ENCODE results near the gene SPATA46.

SPATA46 gene

GRCh38 chr1:162386292-162387225, 9.9 kb upstream of the SPATA46 start:
- H3K9me3 ChIP-seq (ENCODE audit: control insufficient read depth, insufficient read depth, low read length): no peaks in the 10 kb centered on the region
- H3K36me3 ChIP-seq (ENCODE audit: insufficient read depth, low read length): no peaks in the 10 kb centered on the region
- no peak overlapping the region for H3K9ac ChIP-seq (ENCODE audit: low read depth, low read length)
- peaks cover 6% of the 10 kb centered on the region for H3K4me1 ChIP-seq (ENCODE audit: insufficient read depth, low read length)

GRCh38 chr1:162385702-162386101, 9.0 kb upstream of the SPATA46 start:
- Histone ChIP-seq H3K36me3 (ENCODE audit: insufficient read depth, low read length) (no peaks in the 10 kb centered on the region), H3K9me3 (ENCODE audit: control insufficient read depth, insufficient read depth, low read length) (no peaks in the 10 kb centered on the region), H3K4me1 (ENCODE audit: insufficient read depth, low read length) (peaks cover 6% of the 10 kb centered on the region; the same call in 1 of the 2 replicates), H3K9ac (ENCODE audit: low read depth, low read length) (no peak overlapping the region)

- Histone ChIP-seq H3K4me1 (ENCODE audit: insufficient read depth, low read length) (peaks cover 6% of the 10 kb centered on the region; the same call in 1 of the 2 replicates), H3K9me3 (ENCODE audit: control insufficient read depth, insufficient read depth, low read length) (no peaks in the 10 kb centered on the region), H3K9ac (ENCODE audit: low read depth, low read length) (no peak overlapping the region), H3K36me3 (ENCODE audit: insufficient read depth, low read length) (no peaks in the 10 kb centered on the region)
These were observed 8.6 kb upstream of the SPATA46 start for GRCh38 chr1:162385280-162385623.

- no peaks in the 10 kb centered on the region for H3K9me3 ChIP-seq (ENCODE audit: control insufficient read depth, insufficient read depth, low read length)
- no peak overlapping the region for H3K9ac ChIP-seq (ENCODE audit: low read depth, low read length)
- H3K36me3 ChIP-seq (ENCODE audit: insufficient read depth, low read length): no peaks in the 10 kb centered on the region
- H3K4me1 ChIP-seq (ENCODE audit: insufficient read depth, low read length): peaks cover 6% of the 10 kb centered on the region; the same call in 1 of the 2 replicates
These were observed 8.1 kb upstream of the SPATA46 start for GRCh38 chr1:162384601-162385279.

- Histone ChIP-seq H3K9me3 (ENCODE audit: control insufficient read depth, insufficient read depth, low read length) (no peaks in the 10 kb centered on the region), H3K4me1 (ENCODE audit: insufficient read depth, low read length) (peaks cover 6% of the 10 kb centered on the region; the same call in 1 of the 2 replicates), H3K9ac (ENCODE audit: low read depth, low read length) (no peak overlapping the region), H3K36me3 (ENCODE audit: insufficient read depth, low read length) (no peaks in the 10 kb centered on the region)
These were observed 7.5 kb upstream of the SPATA46 start for GRCh38 chr1:162384116-162384515.

- Histone ChIP-seq H3K9me3 (ENCODE audit: control insufficient read depth, insufficient read depth, low read length) (no peaks in the 10 kb centered on the region), H3K36me3 (ENCODE audit: insufficient read depth, low read length) (no peaks in the 10 kb centered on the region), H3K9ac (ENCODE audit: low read depth, low read length) (no peak overlapping the region), H3K4me1 (ENCODE audit: insufficient read depth, low read length) (peaks cover 6% of the 10 kb centered on the region; the same call in 1 of the 2 replicates)
These were observed 6.9 kb upstream of the SPATA46 start for GRCh38 chr1:162383516-162383915.

- no peak overlapping the region for H3K9ac ChIP-seq (ENCODE audit: low read depth, low read length)
- H3K36me3 ChIP-seq (ENCODE audit: insufficient read depth, low read length): no peaks in the 10 kb centered on the region
- peaks cover 6% of the 10 kb centered on the region; the same call in 1 of the 2 replicates for H3K4me1 ChIP-seq (ENCODE audit: insufficient read depth, low read length)
- H3K9me3 ChIP-seq (ENCODE audit: control insufficient read depth, insufficient read depth, low read length): no peaks in the 10 kb centered on the region
These were observed 6.4 kb upstream of the SPATA46 start for GRCh38 chr1:162383091-162383490.

- H3K9ac ChIP-seq (ENCODE audit: low read depth, low read length): no peak overlapping the region
These were observed 5.5 kb upstream of the SPATA46 start for GRCh38 chr1:162381941-162382750.

GRCh38 chr1:162381383-162381782, 4.7 kb upstream of the SPATA46 start, which contains the start of gene C1orf226:
Gene C1orf226 (plus strand): TSS chr1:162381728. CDS start chr1:162381902, 174 bp downstream.
- no peaks in the 10 kb centered on the region for H3K36me3 ChIP-seq (ENCODE audit: insufficient read depth, low read length)
- no peaks in the 10 kb centered on the region for H3K9me3 ChIP-seq (ENCODE audit: control insufficient read depth, insufficient read depth, low read length)
- H3K9ac ChIP-seq (ENCODE audit: low read depth, low read length): no peak within 1 kb of the TSS
- peaks cover 6% of the 10 kb centered on the region; the same call in 1 of the 2 replicates for H3K4me1 ChIP-seq (ENCODE audit: insufficient read depth, low read length)

More at GRCh38 chr1:162381941-162382750, 5.5 kb upstream of the SPATA46 start:
- Histone ChIP-seq H3K4me1 (ENCODE audit: insufficient read depth, low read length) (peaks cover 6% of the 10 kb centered on the region; the same call in 1 of the 2 replicates), H3K9me3 (ENCODE audit: control insufficient read depth, insufficient read depth, low read length) (no peaks in the 10 kb centered on the region), H3K36me3 (ENCODE audit: insufficient read depth, low read length) (no peaks in the 10 kb centered on the region)

GRCh38 chr1:162380061-162380846, 3.6 kb upstream of the SPATA46 start:
- H3K4me1 ChIP-seq (ENCODE audit: insufficient read depth, low read length): peaks cover 6% of the 10 kb centered on the region; the same call in 1 of the 2 replicates
- no peak overlapping the region for H3K9ac ChIP-seq (ENCODE audit: low read depth, low read length)
- H3K9me3 ChIP-seq (ENCODE audit: control insufficient read depth, insufficient read depth, low read length): no peaks in the 10 kb centered on the region
- H3K36me3 ChIP-seq (ENCODE audit: insufficient read depth, low read length): no peaks in the 10 kb centered on the region

- Histone ChIP-seq H3K4me1 (ENCODE audit: insufficient read depth, low read length) (no peaks in the 10 kb centered on the region), H3K36me3 (ENCODE audit: insufficient read depth, low read length) (no peaks in the 10 kb centered on the region), H3K9ac (ENCODE audit: low read depth, low read length) (no peak overlapping the region), H3K9me3 (ENCODE audit: control insufficient read depth, insufficient read depth, low read length) (no peaks in the 10 kb centered on the region)
These were observed 1.2 kb downstream of the SPATA46 start for GRCh38 chr1:162375463-162375862.

GRCh38 chr1:162374406-162374805, 2.2 kb downstream of the SPATA46 start:
- H3K36me3 ChIP-seq (ENCODE audit: insufficient read depth, low read length): no peaks in the 10 kb centered on the region
- no peaks in the 10 kb centered on the region for H3K4me1 ChIP-seq (ENCODE audit: insufficient read depth, low read length)
- no peak overlapping the region for H3K9ac ChIP-seq (ENCODE audit: low read depth, low read length)
- H3K9me3 ChIP-seq (ENCODE audit: control insufficient read depth, insufficient read depth, low read length): no peaks in the 10 kb centered on the region

- Histone ChIP-seq H3K36me3 (ENCODE audit: insufficient read depth, low read length) (no peaks in the 10 kb centered on the region), H3K9ac (ENCODE audit: low read depth, low read length) (no peak overlapping the region), H3K4me1 (ENCODE audit: insufficient read depth, low read length) (no peaks in the 10 kb centered on the region), H3K9me3 (ENCODE audit: control insufficient read depth, insufficient read depth, low read length) (no peaks in the 10 kb centered on the region)
These were observed 3.0 kb downstream of the SPATA46 start for GRCh38 chr1:162373541-162374260.
